Endothelial cell of umbilical vein (primary cell): Measurements from ENCODE around the gene SELPLG. TPM values are rescaled to one million over a fixed set of nuclear protein-coding genes. Genes with fewer than 3 reads are reported as not detected.

Source experiments
- BruUV-seq: library from RNA; stranded (reverse); fragments of 400-500 nt; replicated peaks from 2 replicates; lab custom pipeline; 2021; lab: Mats Ljungman, UMichigan
- CTCF ChIA-PET: fragments of 300-600, 350-600 bp; sonication (Branson Sonifier 250); formaldehyde crosslinking; loops from one replicate; lab custom pipeline; 2021; ENCODE audit warnings: antibody characterized with exemption, inconsistent platforms; lab: Charles Lee
- POLR2A ChIA-PET: fragments of 300-600, 350-600 bp; sonication (Branson Sonifier 250); formaldehyde crosslinking; loops from one replicate; lab custom pipeline; 2021; ENCODE audit warnings: antibody characterized with exemption, inconsistent platforms; lab: Charles Lee
- DNase-seq: peaks from one replicate; pipeline ENCODE4 v3.0.0-alpha.2; 2011; ENCODE audit warnings: low read depth, low spot score
- FAIRE-seq: peaks from 2 replicates; lab custom pipeline; 2011; peaks lifted over from hg19 to GRCh38; lab: Jason Lieb, UNC
- H2AFZ ChIP-seq: 2 replicates; pipeline ENCODE4 v1.6.0; 2012; ENCODE audit warnings: low read depth, low read length, control low read depth, inconsistent platforms
- H3K27ac ChIP-seq: 2 replicates; pipeline ENCODE4 v1.5.1; 2011; ENCODE audit warnings: low read depth, mild to moderate bottlenecking, control low read depth, low read length, moderate library complexity; ENCODE audit not compliant: insufficient read depth
- H3K27me3 ChIP-seq, 2 experiments: 2 replicates each; pipeline versions ENCODE4 v1.6.0 to v1.6.1; 2011; ENCODE audit warnings: low read length in 2 of 2, mixed read lengths in 1 of 2; ENCODE audit not compliant: control insufficient read depth in 2 of 2, insufficient read depth in 2 of 2
- H3K36me3 ChIP-seq, 2 experiments: 2 replicates in 1 of 2; 3 replicates in 1 of 2; pipeline ENCODE4 v1.5.1; 2011; ENCODE audit warnings: low read length in 2 of 2, mild to moderate bottlenecking in 1 of 2, moderate library complexity in 1 of 2; ENCODE audit not compliant: control insufficient read depth in 2 of 2, insufficient read depth in 2 of 2; ENCODE audit errors: extremely low read depth in 1 of 2
- H3K4me1 ChIP-seq: 3 replicates; pipeline ENCODE4 v1.5.1; 2011; ENCODE audit warnings: mild to moderate bottlenecking, low read length; ENCODE audit not compliant: control insufficient read depth, insufficient read depth; ENCODE audit errors: extremely low read depth
- H3K4me2 ChIP-seq: 2 replicates; pipeline ENCODE4 v1.6.1; 2011; ENCODE audit warnings: low read length, control low read depth, mixed read lengths; ENCODE audit not compliant: insufficient read depth
- H3K4me3 ChIP-seq, 3 experiments: fragments of 200-600 bp in 1 of 3; sonication (generic), shearing (Covaris generic) in 1 of 3; replicated peaks in 1 of 3; 2 replicates each; pipeline ENCODE4 v1.5.1; 2011 to 2016; ENCODE audit warnings: control low read depth in 3 of 3, low read length in 3 of 3, mild to moderate bottlenecking in 2 of 3, inconsistent platforms in 1 of 3, low read depth in 1 of 3, moderate library complexity in 1 of 3; ENCODE audit not compliant: insufficient read depth in 1 of 3
- H3K79me2 ChIP-seq: 2 replicates; pipeline ENCODE4 v1.6.0; 2012; ENCODE audit warnings: low read length, inconsistent platforms; ENCODE audit not compliant: control insufficient read depth, insufficient read depth
- H3K9ac ChIP-seq: replicated peaks from 2 replicates; pipeline ENCODE3; 2011; ENCODE audit warnings: low read length, control low read depth; ENCODE audit not compliant: insufficient read depth; ENCODE audit errors: extremely low read depth
- H3K9me1 ChIP-seq: replicated peaks from 3 replicates; pipeline ENCODE4 v1.6.0; 2011; ENCODE audit warnings: mild to moderate bottlenecking, low read length; ENCODE audit not compliant: control insufficient read depth, insufficient read depth; ENCODE audit errors: extremely low read depth
- H3K9me3 ChIP-seq: replicated peaks from 2 replicates; pipeline ENCODE4 v1.5.1; 2012; ENCODE audit warnings: low read length, inconsistent platforms; ENCODE audit not compliant: control insufficient read depth, insufficient read depth
- H4K20me1 ChIP-seq: replicated peaks from 2 replicates; pipeline ENCODE3; 2011; ENCODE audit warnings: mild to moderate bottlenecking, low read length; ENCODE audit not compliant: control insufficient read depth, insufficient read depth; ENCODE audit errors: extremely low read depth
- CTCF ChIP-seq, 2 donors: IDR thresholded peaks; 1 replicate in 1 of 2; 2 replicates in 1 of 2; pipeline ENCODE4 v1.5.1; 2011; ENCODE audit warnings: low read length in 2 of 2, mild to moderate bottlenecking in 2 of 2, moderate library complexity in 2 of 2, control low read depth in 1 of 2, inconsistent platforms in 1 of 2, low read depth in 1 of 2; ENCODE audit not compliant: insufficient read depth in 1 of 2; ENCODE audit errors: extremely low read depth in 1 of 2
- EZH2 ChIP-seq: IDR thresholded peaks from 2 replicates; pipeline ENCODE4 v1.6.1; 2012; ENCODE audit warnings: borderline replicate concordance, low read depth, mild to moderate bottlenecking, moderate library complexity, low read length, inconsistent platforms; ENCODE audit not compliant: severe bottlenecking
- FOS ChIP-seq: IDR thresholded peaks from 2 replicates; pipeline ENCODE4 v1.6.1; 2011; ENCODE audit warnings: mild to moderate bottlenecking, low read length, moderate library complexity, borderline replicate concordance; ENCODE audit not compliant: insufficient read depth
- GATA2 ChIP-seq: IDR thresholded peaks from 2 replicates; pipeline ENCODE4 v1.7.0; 2011; ENCODE audit warnings: low read depth, mild to moderate bottlenecking, moderate library complexity, mixed read lengths, low read length; ENCODE audit not compliant: insufficient read length, insufficient read depth
- JUN ChIP-seq: IDR thresholded peaks from 2 replicates; pipeline ENCODE4 v1.6.1; 2011; ENCODE audit warnings: borderline replicate concordance, low read depth; ENCODE audit not compliant: insufficient read length, insufficient read depth
- MAX ChIP-seq: IDR thresholded peaks from 2 replicates; pipeline ENCODE4 v1.6.1; 2011; ENCODE audit not compliant: insufficient read depth, insufficient read length
- MYC ChIP-seq: IDR thresholded peaks from one replicate; pipeline ENCODE4 v1.6.1; 2011; ENCODE audit warnings: mild to moderate bottlenecking, low read depth, low read length
- POLR2AphosphoS5 ChIP-seq: IDR thresholded peaks from 2 replicates; pipeline ENCODE4 v1.6.1; 2012; ENCODE audit warnings: low read depth, mild to moderate bottlenecking, control low read depth, low read length, moderate library complexity; ENCODE audit not compliant: insufficient read depth
- dilution Hi-C: fragments of 300-500 bp; cut with MboI; formaldehyde crosslinking; loops from one replicate; pipeline ENCODE4 v1.15.0; 2019; ENCODE audit warnings: low sequenced_read_pairs; ENCODE audit not compliant: extremely low pct_ligation_motif_present
- intact Hi-C: fragments of 100-400 bp; cut with micrococcal nuclease; formaldehyde crosslinking; loops from one replicate; pipeline ENCODE4 v1.10.0; 2022
- polyA plus RNA-seq, 4 experiments: library from polyadenylated mRNA; depleted of rRNA in 3 of 4; stranded (reverse) in 3 of 4; unstranded in 1 of 4; fragments of >200 nt; gene quantifications; 2 replicates each; pipeline versions ENCODE4 v1.2.1 to v1.2.3, GENCODE V29; 2011 to 2012; ENCODE audit warnings: missing spikeins in 1 of 4
- total RNA-seq: library from RNA; stranded (reverse); gene quantifications from 2 replicates; pipeline ENCODE4 v1.2.3, GENCODE V29; 2021

The SELPLG gene
- total and polyA plus RNA-seq, 2 donors (not counting 3 experiments of a cell fraction or from before 2014, with no cell fraction given): 1.0 to 1.2 TPM

- H3K27ac ChIP-seq: no peak overlapping the region
- dilution Hi-C loops (no loop called here), intact Hi-C loops (no loop called here)
- no peak for FAIRE-seq
- H3K9ac ChIP-seq: no peak overlapping the region
- no peaks in the 10 kb centered on the region for H3K79me2 ChIP-seq
- POLR2A ChIA-PET: no interaction called here
- no peaks in the 10 kb centered on the region for H3K36me3 ChIP-seq
- no peaks in the 10 kb centered on the region for H3K9me1 ChIP-seq
- no peak overlapping the region for H3K4me3 ChIP-seq
- H3K4me1 ChIP-seq: peaks cover 23% of the 10 kb centered on the region
- no peak overlapping the region for H3K4me2 ChIP-seq
- H4K20me1 ChIP-seq: no peaks in the 10 kb centered on the region
- CTCF ChIA-PET: interaction anchor here (1.6 to 7.3 kb wide), 3 partner anchors 16 to 169 kb away, joined by 4 to 37 read pairs (median 7); no protein-coding TSS in a partner anchor
- no peaks in the 10 kb centered on the region for H3K9me3 ChIP-seq
- no peak overlapping the region for H2AFZ ChIP-seq
- no peaks in the 10 kb centered on the region for H3K27me3 ChIP-seq
- no peak for TF ChIP-seq CTCF (IDR thresholded peaks at IDR 0.05; ENCODE audit: extremely low read depth in 1 of 2, insufficient read depth in 1 of 2, low read depth in 1 of 2, low read length in 2 of 2)
- TF ChIP-seq EZH2: no peak
- TF ChIP-seq MAX: no peak
- no peak for TF ChIP-seq POLR2AphosphoS5
- no peak for DNase-seq
- BruUV-seq: no TSS peak
Observed at GRCh38 chr12:108634341-108634751, 652 bp upstream of the SELPLG start.

- no peak overlapping the region for H3K4me2 ChIP-seq
- no peaks in the 10 kb centered on the region for H3K79me2 ChIP-seq
- no peak overlapping the region for H3K27ac ChIP-seq
- ChIA-PET CTCF (interaction anchor here (0.6 to 7.3 kb wide), 2 partner anchors 8 to 15 kb away, joined by 4 to 37 read pairs; no protein-coding TSS in a partner anchor), POLR2A (no interaction called here)
- H3K4me1 ChIP-seq: peaks cover 31% of the 10 kb centered on the region
- no TSS peak for BruUV-seq
- TF ChIP-seq FOS: no peak
- no peak for TF ChIP-seq MYC
- TF ChIP-seq MAX: no peak
- TF ChIP-seq CTCF (IDR thresholded peaks at IDR 0.05; ENCODE audit: extremely low read depth in 1 of 2, insufficient read depth in 1 of 2, low read depth in 1 of 2, low read length in 2 of 2): no peak
- TF ChIP-seq EZH2: no peak
- no peak for TF ChIP-seq GATA2
- TF ChIP-seq JUN: no peak
- no peaks in the 10 kb centered on the region for H3K36me3 ChIP-seq
- H3K27me3 ChIP-seq: no peaks in the 10 kb centered on the region
- H3K9me1 ChIP-seq: no peaks in the 10 kb centered on the region
- H3K9me3 ChIP-seq: no peaks in the 10 kb centered on the region
- no peak for FAIRE-seq
- DNase-seq: no peak
- no peak overlapping the region for H3K4me3 ChIP-seq
- intact Hi-C loops (no loop called here), dilution Hi-C loops (no loop called here)
- no peaks in the 10 kb centered on the region for H4K20me1 ChIP-seq
- H2AFZ ChIP-seq: no peak overlapping the region
- no peak overlapping the region for H3K9ac ChIP-seq
Observed at GRCh38 chr12:108633081-108633533, 587 bp downstream of the SELPLG start.
